Neural cell (in vitro differentiated cells): ENCODE measurements around the gene RBMS3. TPM values are rescaled to one million over a fixed set of nuclear protein-coding genes. Genes with fewer than 3 reads are reported as not detected.

Source experiments
- H2AFZ ChIP-seq: fragments of 200-600, 300-800 bp; sonication (generic), shearing (Covaris generic); 2 replicates; pipeline ENCODE4 v1.6.0; 2014; ENCODE audit warnings: low read depth, mild to moderate bottlenecking, antibody characterized with exemption, low read length, moderate library complexity
- H3F3A ChIP-seq: fragments of 200-600 bp; shearing (Covaris generic); 2 replicates; pipeline ENCODE4 v1.6.1; 2016; ENCODE audit warnings: mild to moderate bottlenecking, moderate library complexity, mixed read lengths, antibody characterized with exemption, low read length; ENCODE audit not compliant: insufficient read depth, poor library complexity, severe bottlenecking
- H3K27ac ChIP-seq: fragments of 200-600, 300-800 bp; sonication (generic), shearing (Covaris generic); 2 replicates; pipeline ENCODE4 v1.5.1; 2014; ENCODE audit warnings: mild to moderate bottlenecking, low read length, moderate library complexity
- H3K27me3 ChIP-seq: fragments of 300-800, 200-600 bp; sonication (generic), shearing (Covaris generic); 2 replicates; pipeline ENCODE4 v1.6.0; 2014; ENCODE audit warnings: mild to moderate bottlenecking, low read depth, low read length, moderate library complexity; ENCODE audit not compliant: insufficient read depth
- H3K36me3 ChIP-seq: fragments of 300-800, 200-600 bp; sonication (generic), shearing (Covaris generic); 2 replicates; pipeline ENCODE4 v1.5.1; 2014; ENCODE audit warnings: mild to moderate bottlenecking, antibody characterized with exemption, low read length, moderate library complexity; ENCODE audit not compliant: insufficient read depth
- H3K4me2 ChIP-seq: fragments of 300-800, 200-600 bp; sonication (generic), shearing (Covaris generic); 2 replicates; pipeline ENCODE4 v1.6.0; 2014; ENCODE audit warnings: mild to moderate bottlenecking, low read length
- H3K4me3 ChIP-seq: fragments of 300-800, 200-600 bp; sonication (generic), shearing (Covaris generic); 2 replicates; pipeline ENCODE4 v1.5.1; 2014; ENCODE audit warnings: mild to moderate bottlenecking, low read length, moderate library complexity
- H3K79me2 ChIP-seq: fragments of 200-600 bp; shearing (Covaris generic); replicated peaks from 2 replicates; pipeline ENCODE4 v1.6.0; 2014; ENCODE audit warnings: mild to moderate bottlenecking, low read length, moderate library complexity; ENCODE audit not compliant: insufficient read depth
- H3K9ac ChIP-seq: fragments of 300-800, 200-600 bp; sonication (generic), shearing (Covaris generic); 2 replicates; pipeline ENCODE4 v1.6.1; 2016; ENCODE audit warnings: mild to moderate bottlenecking, low read length, mixed read lengths
- H3K9me2 ChIP-seq: fragments of 200-600 bp; shearing (Covaris generic); 2 replicates; pipeline ENCODE4 v1.6.1; 2016; ENCODE audit warnings: mild to moderate bottlenecking, low read length, mixed read lengths; ENCODE audit not compliant: insufficient read depth
- H3K9me3 ChIP-seq: fragments of 200-600, 300-800 bp; sonication (generic), shearing (Covaris generic); 2 replicates; pipeline ENCODE4 v1.6.1; 2016; ENCODE audit warnings: mild to moderate bottlenecking, mixed run types, low read length, moderate library complexity, mixed read lengths
- H4K20me1 ChIP-seq: fragments of 200-600 bp; shearing (Covaris generic); 2 replicates; pipeline ENCODE4 v1.6.1; 2016; ENCODE audit warnings: mild to moderate bottlenecking, mixed run types; ENCODE audit not compliant: insufficient read depth
- EP300 ChIP-seq: fragments of 450-650 bp; conservative IDR thresholded peaks from 2 replicates; pipeline ENCODE4 v1.6.1; 2014; ENCODE audit warnings: antibody characterized with exemption, mild to moderate bottlenecking, moderate library complexity; ENCODE audit not compliant: poor library complexity, severe bottlenecking
- EZH2 ChIP-seq: fragments of 200-600, 300-800 bp; shearing (Covaris generic), sonication (generic); IDR thresholded peaks from 2 replicates; pipeline ENCODE4 v1.6.1; 2014; ENCODE audit warnings: antibody characterized with exemption, low read length, borderline replicate concordance, mild to moderate bottlenecking; ENCODE audit not compliant: insufficient read depth, poor library complexity, severe bottlenecking
- MXI1 ChIP-seq: fragments of 450-650 bp; conservative IDR thresholded peaks from 2 replicates; pipeline ENCODE4 v1.6.1; 2014; ENCODE audit warnings: antibody characterized with exemption, mild to moderate bottlenecking; ENCODE audit not compliant: poor library complexity, severe bottlenecking
- POLR2AphosphoS5 ChIP-seq: IDR thresholded peaks from 2 replicates; pipeline ENCODE4 v1.6.1; 2012
- RAD21 ChIP-seq: fragments of 450-650 bp; conservative IDR thresholded peaks from 2 replicates; pipeline ENCODE4 v1.6.1; 2014; ENCODE audit warnings: antibody characterized with exemption, mild to moderate bottlenecking, moderate library complexity
- SMC3 ChIP-seq: fragments of 450-650 bp; conservative IDR thresholded peaks from 2 replicates; pipeline ENCODE4 v1.6.1; 2014; ENCODE audit warnings: antibody characterized with exemption, mild to moderate bottlenecking, moderate library complexity; ENCODE audit not compliant: poor library complexity
- TAF1 ChIP-seq: IDR thresholded peaks from 2 replicates; pipeline ENCODE4 v1.6.1; 2012; ENCODE audit warnings: low read depth
- polyA plus RNA-seq: library from polyadenylated mRNA; depleted of rRNA; stranded (reverse); fragments of >200 nt; gene quantifications from 2 replicates; pipeline ENCODE4 v1.2.3, GENCODE V29; 2014
- TF ChIP-seq, protein P1 (sequence below): IDR thresholded peaks from 2 replicates; pipeline ENCODE4 v1.6.1; 2012; ENCODE audit warnings: borderline replicate concordance
- TF ChIP-seq, protein P2 (sequence below): fragments of 450-650 bp; IDR thresholded peaks from 2 replicates; pipeline ENCODE4 v1.5.1; 2014; ENCODE audit warnings: antibody characterized with exemption, mild to moderate bottlenecking, moderate library complexity; ENCODE audit not compliant: poor library complexity, severe bottlenecking

The RBMS3 gene
- polyA plus RNA-seq, 1 donor from 2014 or later, result 0.53 TPM

DNA sequence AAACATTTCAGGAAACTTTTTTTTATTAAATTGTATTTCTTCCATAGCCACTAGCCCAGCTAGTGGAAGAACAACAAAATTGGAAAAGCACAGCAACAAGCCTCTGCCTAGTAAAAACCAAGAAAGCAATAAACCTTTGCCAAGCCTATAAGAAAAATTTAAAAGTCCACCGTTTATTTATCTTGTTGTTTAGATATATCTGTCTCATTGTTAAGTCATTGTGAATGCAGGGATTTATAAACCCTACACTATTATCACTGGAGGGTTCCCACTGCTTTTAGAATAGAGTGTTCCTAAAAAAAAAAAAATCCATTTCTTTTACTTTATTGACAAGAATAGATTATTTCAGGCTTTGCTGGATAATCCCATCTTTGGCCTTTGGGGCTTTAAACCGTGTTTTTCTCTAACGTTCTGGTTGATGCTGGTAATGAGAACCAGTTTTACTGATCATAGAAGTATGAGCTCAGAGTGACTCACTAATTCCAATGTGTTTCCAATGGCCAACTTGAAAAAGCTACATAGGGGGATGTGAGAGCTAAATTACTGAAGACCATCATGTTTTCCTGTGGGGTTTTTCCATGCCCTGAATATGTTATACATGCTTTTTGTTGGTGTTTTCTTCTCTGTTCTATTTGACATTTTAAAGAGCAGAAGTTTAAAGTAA is 634.1 kb downstream of the RBMS3 start:
- no peak overlapping the region for H3K4me2 ChIP-seq
- TF ChIP-seq MXI1 (no peak), EZH2 (no peak), POLR2AphosphoS5 (no peak), SMC3 (no peak), EP300 (no peak), TAF1 (no peak)
- TF ChIP-seq, protein P1, sequence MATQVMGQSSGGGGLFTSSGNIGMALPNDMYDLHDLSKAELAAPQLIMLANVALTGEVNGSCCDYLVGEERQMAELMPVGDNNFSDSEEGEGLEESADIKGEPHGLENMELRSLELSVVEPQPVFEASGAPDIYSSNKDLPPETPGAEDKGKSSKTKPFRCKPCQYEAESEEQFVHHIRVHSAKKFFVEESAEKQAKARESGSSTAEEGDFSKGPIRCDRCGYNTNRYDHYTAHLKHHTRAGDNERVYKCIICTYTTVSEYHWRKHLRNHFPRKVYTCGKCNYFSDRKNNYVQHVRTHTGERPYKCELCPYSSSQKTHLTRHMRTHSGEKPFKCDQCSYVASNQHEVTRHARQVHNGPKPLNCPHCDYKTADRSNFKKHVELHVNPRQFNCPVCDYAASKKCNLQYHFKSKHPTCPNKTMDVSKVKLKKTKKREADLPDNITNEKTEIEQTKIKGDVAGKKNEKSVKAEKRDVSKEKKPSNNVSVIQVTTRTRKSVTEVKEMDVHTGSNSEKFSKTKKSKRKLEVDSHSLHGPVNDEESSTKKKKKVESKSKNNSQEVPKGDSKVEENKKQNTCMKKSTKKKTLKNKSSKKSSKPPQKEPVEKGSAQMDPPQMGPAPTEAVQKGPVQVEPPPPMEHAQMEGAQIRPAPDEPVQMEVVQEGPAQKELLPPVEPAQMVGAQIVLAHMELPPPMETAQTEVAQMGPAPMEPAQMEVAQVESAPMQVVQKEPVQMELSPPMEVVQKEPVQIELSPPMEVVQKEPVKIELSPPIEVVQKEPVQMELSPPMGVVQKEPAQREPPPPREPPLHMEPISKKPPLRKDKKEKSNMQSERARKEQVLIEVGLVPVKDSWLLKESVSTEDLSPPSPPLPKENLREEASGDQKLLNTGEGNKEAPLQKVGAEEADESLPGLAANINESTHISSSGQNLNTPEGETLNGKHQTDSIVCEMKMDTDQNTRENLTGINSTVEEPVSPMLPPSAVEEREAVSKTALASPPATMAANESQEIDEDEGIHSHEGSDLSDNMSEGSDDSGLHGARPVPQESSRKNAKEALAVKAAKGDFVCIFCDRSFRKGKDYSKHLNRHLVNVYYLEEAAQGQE, result no peak
- H2AFZ ChIP-seq, result no peak overlapping the region
- H3K9me3 ChIP-seq, result no peaks in the 10 kb centered on the region
- H3K9ac ChIP-seq, result no peak overlapping the region
- H3K79me2 ChIP-seq, result no peaks in the 10 kb centered on the region
- H4K20me1 ChIP-seq, result no peaks in the 10 kb centered on the region
- H3F3A ChIP-seq, result no peaks in the 10 kb centered on the region
- H3K9me2 ChIP-seq, result no peaks in the 10 kb centered on the region
- H3K36me3 ChIP-seq, result no peaks in the 10 kb centered on the region
- no peaks in the 10 kb centered on the region for H3K27me3 ChIP-seq
- no peak overlapping the region for H3K4me3 ChIP-seq
- no peak overlapping the region for H3K27ac ChIP-seq

DNA sequence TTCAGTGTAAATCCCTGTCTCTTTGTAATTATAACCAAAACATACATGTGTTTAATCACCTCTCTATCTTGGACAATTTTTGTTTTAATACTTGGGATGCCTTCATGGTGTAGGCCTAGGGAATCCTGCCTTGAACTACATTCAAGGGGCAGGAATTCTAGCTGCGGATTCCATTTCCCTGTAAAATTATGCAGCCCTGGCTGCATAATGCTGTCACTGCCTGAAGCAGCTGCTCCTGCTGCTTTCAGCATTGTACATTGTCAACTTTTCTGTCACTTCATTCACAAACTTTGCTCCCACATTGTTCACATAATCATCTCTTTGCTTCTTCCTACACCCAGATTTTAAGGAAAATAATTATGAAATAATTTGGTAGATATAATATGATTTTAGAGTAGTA is 638.7 kb downstream of the RBMS3 start:
- no peak overlapping the region for H3K27ac ChIP-seq
- no peaks in the 10 kb centered on the region for H3K36me3 ChIP-seq
- no peak overlapping the region for H2AFZ ChIP-seq
- H3K79me2 ChIP-seq, result no peaks in the 10 kb centered on the region
- H3K27me3 ChIP-seq, result no peaks in the 10 kb centered on the region
- no peak overlapping the region for H3K4me3 ChIP-seq
- H3F3A ChIP-seq, result no peaks in the 10 kb centered on the region
- no peaks in the 10 kb centered on the region for H3K9me2 ChIP-seq
- TF ChIP-seq POLR2AphosphoS5 (no peak), EP300 (no peak), EZH2 (no peak), MXI1 (no peak), TAF1 (no peak), RAD21 (no peak), SMC3 (no peak)
- TF ChIP-seq, protein P1, result no peak
- TF ChIP-seq, protein P2, sequence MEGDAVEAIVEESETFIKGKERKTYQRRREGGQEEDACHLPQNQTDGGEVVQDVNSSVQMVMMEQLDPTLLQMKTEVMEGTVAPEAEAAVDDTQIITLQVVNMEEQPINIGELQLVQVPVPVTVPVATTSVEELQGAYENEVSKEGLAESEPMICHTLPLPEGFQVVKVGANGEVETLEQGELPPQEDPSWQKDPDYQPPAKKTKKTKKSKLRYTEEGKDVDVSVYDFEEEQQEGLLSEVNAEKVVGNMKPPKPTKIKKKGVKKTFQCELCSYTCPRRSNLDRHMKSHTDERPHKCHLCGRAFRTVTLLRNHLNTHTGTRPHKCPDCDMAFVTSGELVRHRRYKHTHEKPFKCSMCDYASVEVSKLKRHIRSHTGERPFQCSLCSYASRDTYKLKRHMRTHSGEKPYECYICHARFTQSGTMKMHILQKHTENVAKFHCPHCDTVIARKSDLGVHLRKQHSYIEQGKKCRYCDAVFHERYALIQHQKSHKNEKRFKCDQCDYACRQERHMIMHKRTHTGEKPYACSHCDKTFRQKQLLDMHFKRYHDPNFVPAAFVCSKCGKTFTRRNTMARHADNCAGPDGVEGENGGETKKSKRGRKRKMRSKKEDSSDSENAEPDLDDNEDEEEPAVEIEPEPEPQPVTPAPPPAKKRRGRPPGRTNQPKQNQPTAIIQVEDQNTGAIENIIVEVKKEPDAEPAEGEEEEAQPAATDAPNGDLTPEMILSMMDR, result no peak
- no peak overlapping the region for H3K4me2 ChIP-seq
- H4K20me1 ChIP-seq, result no peaks in the 10 kb centered on the region
- H3K9ac ChIP-seq, result no peak overlapping the region
- H3K9me3 ChIP-seq, result no peaks in the 10 kb centered on the region
